ENCODE results near the gene ART4. TPM values are rescaled to one million over a fixed set of nuclear protein-coding genes. Genes with fewer than 3 reads are reported as not detected.

ART4 gene
- total RNA-seq, 1 donor from 2014 or later, result not detected

GRCh38 chr12:14824012-14824634, 19.2 kb downstream of the ART4 start:
- DNase-seq (no peak), ATAC-seq (ENCODE audit: low read depth) (no peak)
- intact Hi-C loops (cut with micrococcal nuclease), result no loop called here
- Mint-ChIP-seq H3K4me1 (no peaks in the 10 kb centered on the region), H3K9me3 (no peaks in the 10 kb centered on the region), H3K27ac (no peak overlapping the region), H3K4me3 (no peak overlapping the region), H3K36me3 (ENCODE audit: low read depth) (no peaks in the 10 kb centered on the region), H3K27me3 (no peaks in the 10 kb centered on the region)
- POLR2A ChIA-PET, result no interaction called here
- no peak for TF ChIP-seq CTCF (IDR thresholded peaks at IDR 0.05)
- CTCF ChIA-PET, result no interaction called here

GRCh38 chr12:14814014-14814413, 29.3 kb downstream of the ART4 start, which contains the start of gene SMCO3:
SMCO3 (minus strand) TSS chr12:14814182; CDS start chr12:14806680, 7,502 bp downstream.
- intact Hi-C loops (cut with micrococcal nuclease), result no loop called here
- DNase-seq (no peak), ATAC-seq (ENCODE audit: low read depth) (no peak)
- Mint-ChIP-seq H3K4me1 (peaks cover 17% of the 10 kb centered on the region), H3K27me3 (peaks cover 4% of the 10 kb centered on the region), H3K9me3 (peaks cover 7% of the 10 kb centered on the region), H3K27ac (no peak within 1 kb of the TSS), H3K4me3 (no peak within 1 kb of the TSS), H3K36me3 (ENCODE audit: low read depth) (no peaks in the 10 kb centered on the region)
- POLR2A ChIA-PET, result no interaction called here
- CTCF ChIA-PET, result no interaction called here
- TF ChIP-seq CTCF (IDR thresholded peaks at IDR 0.05), result no peak

GRCh38 chr12:14811486-14811885, 31.8 kb downstream of the ART4 start:
- peaks cover 17% of the 10 kb centered on the region for H3K4me1 Mint-ChIP-seq
- ChIA-PET CTCF (interaction anchor here (0.8 to 2.5 kb wide), 3 partner anchors 88 to 185 kb away, joined by 3 to 13 read pairs (median 3); no protein-coding TSS in a partner anchor), POLR2A (interaction anchor here (1.0 to 1.6 kb wide), 3 partner anchors 9 to 40 kb away, joined by 4 to 6 read pairs (median 6); a partner anchor contains a TSS)
- H3K27me3 Mint-ChIP-seq, result no peaks in the 10 kb centered on the region
- H3K9me3 Mint-ChIP-seq, result no peaks in the 10 kb centered on the region
- H3K27ac Mint-ChIP-seq, result peak overlapping the region; percentile 42
- no peaks in the 10 kb centered on the region for H3K36me3 Mint-ChIP-seq (ENCODE audit: low read depth)
- no peak for DNase-seq
- no peak for ATAC-seq (ENCODE audit: low read depth)
- intact Hi-C loops (cut with micrococcal nuclease), result no loop called here
- no peak for TF ChIP-seq CTCF (IDR thresholded peaks at IDR 0.05)
- peak overlapping the region; percentile 13 for H3K4me3 Mint-ChIP-seq

- TF ChIP-seq CTCF (IDR thresholded peaks at IDR 0.05), result no peak
- ChIA-PET POLR2A (interaction anchor here (1.0 to 1.6 kb wide), 3 partner anchors 8 to 40 kb away, joined by 4 to 6 read pairs (median 6); a partner anchor contains a TSS), CTCF (interaction anchor here (0.8 to 2.5 kb wide), 3 partner anchors 87 to 185 kb away, joined by 3 to 13 read pairs (median 3); no protein-coding TSS in a partner anchor)
- intact Hi-C loops (cut with micrococcal nuclease), result no loop called here
- H3K4me3 Mint-ChIP-seq, result peak overlapping the region; percentile 13
- no peaks in the 10 kb centered on the region for H3K27me3 Mint-ChIP-seq
- ATAC-seq (ENCODE audit: low read depth) (peak; percentile 37), DNase-seq (no peak)
- peaks cover 17% of the 10 kb centered on the region for H3K4me1 Mint-ChIP-seq
- H3K36me3 Mint-ChIP-seq (ENCODE audit: low read depth), result no peaks in the 10 kb centered on the region
- no peaks in the 10 kb centered on the region for H3K9me3 Mint-ChIP-seq
- peak overlapping the region; percentile 42 for H3K27ac Mint-ChIP-seq
These were observed 32.3 kb downstream of the ART4 start for GRCh38 chr12:14810953-14811483.
